Cardiac fibroblast (primary cell): ENCODE results near the gene ELMO3.

Experiments
- DNase-seq, 2 donors: peaks; one replicate each; pipeline versions ENCODE4 v3.0.0 to v3.0.0-alpha.2; 2010; ENCODE audit warnings: low read depth in 2 of 2
- H3K4me3 ChIP-seq, 2 donors: replicated peaks in 1 of 2; 1 replicate in 1 of 2; 2 replicates in 1 of 2; pipeline ENCODE4 v1.5.1; 2011; ENCODE audit warnings: low read depth in 2 of 2, low read length in 2 of 2, mild to moderate bottlenecking in 2 of 2, moderate library complexity in 1 of 2
- CTCF ChIP-seq: IDR thresholded peaks from one replicate; pipeline ENCODE4 v1.5.1; 2011; ENCODE audit warnings: low read depth, mild to moderate bottlenecking, low read length, inconsistent platforms

The ELMO3 gene

GRCh38 chr16:67252609-67253497 lies 53.9 kb downstream of the ELMO3 start:
- TF ChIP-seq CTCF, result no peak
- DNase-seq, result no peak
- H3K4me3 ChIP-seq, result no peak overlapping the region
